AG08396 (cell line): ENCODE data around the gene ZNF497.

Experiments
- DNase-seq: peaks from one replicate; pipeline ENCODE4 v3.0.0; 2012; ENCODE audit warnings: low spot score, mixed read lengths

ZNF497 gene

DNA sequence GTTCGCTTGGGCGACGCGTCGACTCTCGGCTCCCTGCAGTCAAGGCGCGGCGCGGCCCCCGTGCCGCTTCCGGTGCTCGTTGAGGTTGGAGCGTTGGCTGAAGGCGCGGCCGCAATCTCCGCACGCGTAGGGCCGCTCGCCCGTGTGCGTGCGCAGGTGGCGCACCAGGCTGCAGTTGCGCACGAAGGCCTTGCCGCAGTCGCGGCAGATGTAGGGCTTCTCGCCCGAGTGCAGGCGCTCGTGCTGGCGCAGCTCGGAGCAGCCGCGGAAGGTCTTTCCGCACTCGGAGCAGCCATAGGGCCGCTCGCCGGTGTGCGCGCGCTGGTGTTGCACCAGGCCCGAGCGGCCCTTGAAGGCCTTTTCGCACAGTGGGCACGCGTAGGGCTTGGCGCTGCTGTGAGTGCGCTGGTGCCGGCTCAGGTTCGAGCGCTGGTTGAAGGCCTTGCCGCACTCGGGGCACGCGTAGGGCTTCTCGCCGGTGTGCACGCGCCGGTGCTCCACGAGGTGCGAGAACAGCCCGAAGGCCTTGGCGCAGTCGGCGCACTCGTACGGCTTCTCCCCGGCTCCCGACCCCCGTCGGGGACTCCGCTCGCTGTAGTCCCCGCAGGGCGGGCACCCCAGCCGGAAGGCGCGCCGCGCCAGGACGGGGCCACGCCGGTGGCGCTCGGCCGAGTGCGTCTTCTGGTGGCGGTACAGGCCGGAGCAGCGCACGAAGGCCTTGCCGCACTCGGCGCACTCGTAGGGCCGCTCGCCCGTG lies 5.3 kb upstream of the ZNF497 start:
- DNase-seq: no peak

DNA sequence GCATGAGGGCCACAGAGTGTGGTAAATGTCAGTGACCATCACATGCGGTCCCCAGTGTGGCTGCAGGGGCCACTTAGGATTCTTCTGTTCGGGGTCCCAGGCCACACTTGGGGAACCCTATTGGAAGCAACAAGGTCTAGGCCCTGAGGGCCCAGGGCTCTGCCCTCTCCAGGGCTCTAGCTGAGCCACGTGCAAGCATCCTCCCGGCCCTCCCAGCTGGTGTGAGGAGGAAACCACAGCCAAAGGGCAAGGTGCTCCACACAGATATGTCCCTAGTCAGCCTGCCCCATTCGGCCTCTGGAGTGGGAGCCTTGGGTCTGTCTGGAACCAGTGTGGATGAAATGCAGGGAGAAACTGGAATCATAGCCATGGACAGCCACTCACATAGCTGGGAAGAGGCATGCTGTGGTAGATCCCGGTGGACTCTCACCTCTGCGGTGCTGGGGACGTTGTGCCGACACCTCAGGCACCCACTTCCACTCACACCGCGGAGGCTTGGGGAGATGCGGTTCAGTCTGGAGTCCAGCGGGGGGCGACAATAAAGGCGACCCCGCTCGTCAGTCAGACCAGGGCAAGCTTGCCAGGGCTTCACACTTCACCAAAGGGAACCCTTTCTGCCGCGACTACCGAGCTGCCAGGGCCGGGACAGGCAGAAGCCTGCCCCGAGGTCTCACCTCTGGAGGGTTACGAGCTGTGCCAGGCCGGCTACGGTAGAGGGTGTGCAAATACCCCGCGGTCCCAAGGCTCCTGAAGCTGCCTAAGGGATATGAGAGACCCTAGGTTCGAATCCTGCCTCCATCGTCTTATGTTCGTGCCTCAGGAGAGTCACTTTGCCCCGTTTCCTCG lies 4.3 kb upstream of the ZNF497 start:
- DNase-seq: no peak

DNA sequence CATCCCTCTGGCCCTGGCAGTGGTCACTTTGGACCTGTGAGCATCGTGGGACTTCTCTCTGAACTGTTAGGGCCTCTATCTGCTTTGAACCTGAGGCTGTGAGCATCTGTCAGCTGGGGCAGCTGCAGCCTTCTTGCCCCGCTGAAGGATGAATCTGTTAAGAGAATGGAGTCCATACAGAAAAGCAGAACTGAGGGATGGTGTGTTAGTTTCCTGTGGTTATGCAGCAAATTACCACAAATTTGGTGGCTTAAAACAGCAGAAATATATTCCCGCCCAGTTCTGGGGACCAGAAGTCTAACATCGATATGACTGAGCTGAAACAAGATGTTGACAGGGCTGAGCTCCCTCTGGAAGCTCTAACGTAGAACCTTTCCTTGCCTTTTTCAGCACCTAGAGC lies 1.6 kb upstream of the ZNF497 start:
- no peak for DNase-seq

DNA sequence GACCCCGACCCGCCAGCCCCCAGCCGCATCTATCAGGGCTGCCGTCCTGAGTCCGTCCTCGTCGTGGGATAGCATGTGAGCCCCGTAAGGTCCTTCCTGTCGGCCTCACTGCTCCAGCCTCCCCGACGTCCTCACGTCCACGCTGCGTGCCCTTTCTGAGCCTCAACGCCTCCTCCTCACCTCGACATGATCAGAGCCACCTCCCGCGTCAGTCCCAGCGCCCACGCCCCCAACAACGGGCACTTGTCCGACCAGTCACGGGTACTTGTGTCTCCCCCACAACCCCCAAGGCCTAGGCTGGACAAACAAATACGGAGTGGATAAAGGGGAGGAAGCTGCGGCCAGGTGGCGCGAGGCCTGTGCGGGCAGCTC lies 665 bp downstream of the ZNF497 start:
- DNase-seq: peak; percentile 70

DNA sequence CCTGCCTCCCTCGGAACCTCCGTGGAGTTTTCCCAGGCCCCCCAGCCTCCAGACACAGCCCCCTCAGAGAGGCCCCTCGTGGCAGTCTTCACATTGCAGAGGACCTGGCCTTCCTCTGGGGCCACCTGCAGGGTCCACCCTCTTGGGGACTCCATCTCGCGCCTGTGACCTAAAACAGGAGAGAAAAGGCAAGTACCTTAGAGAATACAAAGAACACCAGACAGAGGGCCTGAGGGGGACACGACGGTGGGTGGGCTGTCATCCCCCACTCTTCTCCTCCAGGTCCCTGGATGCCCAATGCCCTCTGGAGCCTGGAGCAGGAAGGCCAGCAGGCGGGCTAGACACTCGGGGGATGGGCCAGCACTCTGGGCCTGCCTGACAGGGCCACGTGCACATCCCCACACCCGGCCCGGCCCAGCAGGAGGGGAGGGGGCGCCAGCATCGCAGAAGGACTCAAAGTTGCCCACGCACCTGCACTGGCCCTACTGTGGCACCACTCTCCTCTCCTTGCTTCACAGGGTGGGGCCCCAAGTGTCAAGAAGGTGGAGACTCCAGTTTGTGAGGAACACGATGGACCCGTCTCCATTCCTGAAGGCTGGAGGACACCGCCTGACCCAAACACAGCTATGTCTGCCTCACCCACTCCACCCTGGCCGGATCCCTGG lies 4.9 kb downstream of the ZNF497 start:
- no peak for DNase-seq

DNA sequence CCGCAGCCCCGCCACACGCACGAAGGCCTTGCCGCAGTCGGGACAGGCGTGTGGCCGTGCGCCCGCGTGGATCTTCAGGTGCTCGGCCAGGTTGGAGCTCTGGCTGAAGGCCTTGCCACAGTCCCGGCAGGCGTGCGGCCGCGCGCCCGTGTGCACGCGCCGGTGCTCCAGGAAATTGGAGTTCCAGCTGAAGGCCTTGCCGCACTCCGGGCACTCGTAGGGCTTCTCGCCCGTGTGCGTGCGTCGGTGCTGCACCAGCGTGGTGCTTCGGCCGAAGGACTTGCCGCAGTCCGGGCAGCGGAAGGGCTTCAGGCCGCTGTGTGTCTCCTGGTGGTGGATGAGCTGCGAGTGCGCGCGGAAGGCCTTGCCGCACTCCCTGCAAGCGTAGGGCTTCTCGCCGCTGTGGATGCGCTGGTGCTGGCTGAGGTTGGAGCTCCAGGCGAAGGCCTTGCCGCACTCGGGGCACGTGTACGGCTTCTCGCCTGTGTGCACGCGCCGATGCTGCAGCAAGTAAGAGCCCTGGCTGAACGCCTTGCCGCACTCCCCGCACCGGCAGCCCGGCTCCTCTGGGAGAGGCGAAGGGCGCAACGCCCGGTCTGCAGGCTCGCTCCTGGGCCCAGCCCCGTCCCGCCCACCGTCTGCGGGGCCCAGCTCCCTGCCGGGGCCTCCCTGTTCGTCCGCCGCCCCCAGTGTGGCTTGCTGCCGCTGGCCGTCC lies 5.6 kb downstream of the ZNF497 start:
- DNase-seq: no peak

DNA sequence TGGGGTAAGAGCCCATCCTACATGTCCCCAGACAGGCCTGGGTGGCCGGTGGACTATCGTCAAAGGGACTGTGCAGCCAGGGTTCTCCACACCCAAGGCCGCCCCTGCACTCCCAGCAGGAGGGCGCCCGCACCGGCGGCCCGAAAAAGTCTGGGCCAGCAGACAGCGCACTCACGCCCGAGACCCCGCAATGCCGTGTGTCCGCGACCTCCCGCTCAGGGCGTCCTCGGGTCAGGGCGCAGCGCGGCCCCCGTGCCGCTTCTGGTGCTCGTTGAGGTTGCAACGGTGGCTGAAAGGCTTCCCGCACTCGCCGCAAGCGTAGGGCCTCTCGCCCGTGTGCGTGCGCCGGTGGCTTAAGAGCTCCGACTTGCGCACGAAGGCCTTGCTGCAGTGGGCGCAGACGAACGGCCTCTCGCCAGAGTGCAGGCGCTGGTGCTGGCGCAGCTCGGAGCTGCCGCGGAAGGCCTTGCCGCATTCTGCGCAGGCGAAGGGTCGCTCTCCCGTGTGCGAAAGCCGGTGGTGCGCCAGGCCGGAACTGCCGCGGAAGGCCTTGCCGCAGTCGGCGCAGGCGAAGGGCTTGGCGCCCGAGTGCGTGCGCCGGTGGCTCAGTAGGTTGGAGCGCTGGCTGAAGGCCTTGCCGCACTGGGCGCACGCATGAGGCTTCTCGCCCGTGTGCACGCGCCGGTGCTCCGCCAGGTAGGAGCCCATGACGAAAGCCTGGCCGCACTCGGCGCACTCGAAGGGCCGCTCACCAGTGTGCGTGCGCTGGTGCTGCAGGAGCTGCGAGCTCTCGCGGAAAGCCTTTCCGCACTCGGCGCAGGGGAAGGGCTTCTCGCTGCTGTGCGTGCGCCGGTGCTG lies 6.4 kb downstream of the ZNF497 start:
- DNase-seq: peak; percentile 43

DNA sequence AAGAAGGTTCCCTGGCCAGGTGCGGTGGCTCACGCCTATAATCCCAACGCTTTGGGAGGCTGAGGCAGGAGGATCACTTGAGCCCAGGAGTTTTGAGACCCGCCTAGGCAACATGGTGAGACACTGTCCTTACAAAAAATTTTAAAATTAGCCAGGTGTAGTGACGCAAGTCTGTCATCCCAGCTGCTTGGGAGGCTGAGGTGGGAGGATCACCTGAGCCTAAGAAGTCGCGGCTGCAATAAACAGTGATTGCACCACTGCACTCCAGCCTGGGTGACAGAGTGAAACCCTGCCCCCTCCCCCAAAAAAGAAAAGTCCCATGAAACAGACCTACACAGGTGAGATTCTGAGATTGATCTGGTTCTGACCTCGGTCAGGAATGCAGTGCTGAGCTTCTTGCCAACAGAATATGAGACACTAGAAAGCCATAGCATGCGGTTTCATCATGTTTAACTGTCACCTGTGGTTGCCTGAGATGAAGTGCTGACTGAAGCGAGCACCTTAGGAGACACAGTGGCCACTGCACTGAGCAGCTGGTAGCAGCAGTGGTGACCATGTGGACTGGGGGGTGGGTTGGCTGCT lies 7.2 kb downstream of the ZNF497 start:
- no peak for DNase-seq

DNA sequence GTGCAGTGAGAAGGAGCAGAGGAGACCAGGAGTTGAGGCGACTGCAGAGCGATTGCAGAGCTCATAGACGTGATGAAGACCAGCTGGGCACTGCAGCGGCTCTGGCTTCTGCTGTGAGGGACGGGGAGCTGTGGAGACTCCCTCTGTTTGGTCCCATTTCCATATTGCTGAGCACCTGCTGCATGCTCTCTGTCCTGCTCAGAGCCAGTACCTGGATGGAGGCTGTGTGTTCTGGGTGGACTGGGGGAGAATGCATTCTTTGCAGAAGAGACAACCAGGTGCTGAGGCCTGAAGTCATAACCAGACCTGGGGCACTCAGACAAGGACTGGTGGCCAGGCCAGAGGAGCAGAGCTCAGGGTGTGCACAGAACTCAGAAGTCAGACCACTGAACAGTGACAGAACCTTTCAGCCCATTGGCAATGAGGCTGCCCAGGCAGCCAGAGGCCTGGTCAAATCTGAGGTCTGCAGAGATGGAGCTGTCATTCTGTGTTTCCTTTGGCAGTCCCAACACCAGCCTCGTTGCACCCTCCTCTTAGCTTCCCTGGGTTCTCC lies 8.0 kb downstream of the ZNF497 start:
- no peak for DNase-seq

DNA sequence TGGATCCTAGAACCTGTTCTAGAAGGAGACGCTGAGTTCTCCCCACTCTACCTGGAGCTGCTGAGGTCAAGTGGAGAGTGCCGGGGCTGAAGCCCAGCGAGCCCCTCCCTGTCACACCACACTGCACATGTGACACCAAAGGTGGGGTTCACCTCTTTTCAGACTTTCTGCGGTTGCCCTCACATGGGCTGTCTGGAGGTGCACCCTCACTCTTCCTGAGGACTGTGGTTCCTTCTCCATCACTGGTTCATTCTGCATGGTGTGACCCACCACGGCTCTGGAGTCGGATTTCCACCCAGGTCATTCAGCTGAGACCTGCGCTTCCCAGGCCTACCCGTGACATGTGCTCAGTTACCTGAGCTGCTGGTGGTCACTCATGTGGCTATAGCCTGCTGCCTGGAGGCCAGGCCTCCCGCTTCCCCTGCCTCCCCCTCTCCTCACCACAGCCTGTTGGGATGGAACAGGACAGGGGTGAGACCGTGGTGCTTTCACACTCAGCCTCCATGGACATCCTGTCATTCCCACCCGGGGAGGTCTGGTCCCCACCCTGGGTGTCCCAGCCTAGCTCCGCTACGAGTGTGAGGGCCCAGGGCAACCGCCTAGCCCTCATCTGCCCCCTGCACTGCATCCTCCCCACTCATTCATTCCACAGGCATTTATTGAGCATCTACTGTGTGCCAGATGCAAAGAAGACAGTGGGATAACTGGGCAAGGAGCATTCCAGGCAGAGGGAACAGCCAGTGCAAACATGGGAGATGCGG lies 8.7 kb downstream of the ZNF497 start:
- no peak for DNase-seq

DNA sequence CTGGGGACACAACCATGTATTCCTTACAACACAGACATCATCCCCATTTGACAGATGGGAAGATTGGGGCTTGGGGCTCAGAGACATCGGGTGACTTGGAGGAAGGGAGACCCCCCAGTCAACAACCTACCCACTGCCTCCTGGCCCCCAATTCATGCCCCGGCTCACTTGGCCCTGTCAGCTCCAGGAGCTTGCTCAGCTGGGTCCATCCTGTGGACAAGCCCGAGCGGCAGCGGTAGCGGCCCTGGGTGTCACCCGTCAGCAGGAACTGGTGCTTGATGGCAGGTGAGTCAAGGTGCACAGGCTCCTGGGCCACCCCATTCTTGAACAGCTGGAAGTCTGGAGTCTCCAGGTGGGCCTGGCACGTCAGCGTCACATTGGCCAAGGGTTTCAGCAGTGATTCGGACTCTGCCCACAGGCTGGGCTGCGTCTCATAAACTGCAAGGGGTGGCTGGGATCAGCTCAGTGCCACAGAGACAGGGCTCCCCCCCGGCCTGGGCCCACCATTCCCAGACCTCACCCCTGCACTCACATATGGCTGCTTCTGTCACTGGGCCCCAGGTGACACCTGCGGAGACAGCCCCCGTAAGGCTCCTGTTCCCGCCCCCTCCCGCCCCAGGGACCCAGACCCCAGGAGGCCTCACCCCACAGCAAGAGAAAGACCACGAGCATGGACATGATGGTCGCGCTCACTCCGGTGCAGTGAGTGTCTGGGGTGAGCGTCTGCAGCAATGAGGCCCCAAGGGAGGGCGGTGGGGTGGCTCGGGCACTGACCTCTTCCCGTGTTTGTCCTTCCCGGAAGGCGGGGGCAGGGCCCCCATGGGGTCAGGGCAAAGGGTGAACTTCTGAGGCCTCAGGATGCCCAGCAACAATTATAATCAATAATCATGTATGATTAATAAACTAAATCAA lies 9.5 kb downstream of the ZNF497 start, which contains the start of gene A1BG:
Gene A1BG, minus strand, starts transcription at position 733 of the 912 bp plus-strand sequence. Its CDS starts 55 bp downstream, at position 678.
- no peak for DNase-seq

DNA sequence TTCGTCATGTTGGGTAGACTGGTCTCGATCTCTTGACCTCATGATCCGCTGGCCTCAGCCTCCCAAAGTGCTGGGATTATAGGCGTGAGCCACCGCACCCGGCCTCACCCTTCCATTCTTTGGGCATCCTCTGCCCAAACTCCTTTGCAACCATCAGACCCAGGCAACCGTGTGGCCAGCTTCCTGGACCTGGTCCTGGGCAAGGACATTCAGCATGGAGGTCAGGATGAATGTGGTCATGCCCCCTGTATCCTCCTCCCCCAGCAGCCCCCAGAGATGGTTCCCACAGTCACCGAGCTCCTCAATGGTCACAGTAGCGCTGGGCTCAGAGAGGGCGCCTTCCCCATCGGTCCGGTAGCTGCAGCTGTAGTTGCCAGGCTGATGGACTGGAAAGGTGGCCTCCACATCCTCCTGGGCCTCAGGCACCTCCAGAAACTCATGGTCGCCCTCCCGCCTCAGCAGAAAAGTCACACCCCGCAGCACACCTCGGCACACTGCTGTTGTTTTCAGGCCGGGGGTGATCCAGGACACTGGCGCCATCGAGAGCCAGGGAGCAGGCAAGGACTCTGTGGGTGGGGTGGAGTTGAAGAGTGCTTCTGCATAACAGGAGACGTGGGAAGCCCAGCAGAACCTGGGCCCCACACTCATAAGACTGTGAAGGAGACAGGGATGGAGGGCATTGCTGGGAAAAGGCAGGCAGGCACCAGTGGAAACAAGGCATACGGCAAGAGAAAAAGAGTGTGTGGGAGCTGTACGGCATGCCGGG lies 10.4 kb downstream of the ZNF497 start:
- DNase-seq: no peak

DNA sequence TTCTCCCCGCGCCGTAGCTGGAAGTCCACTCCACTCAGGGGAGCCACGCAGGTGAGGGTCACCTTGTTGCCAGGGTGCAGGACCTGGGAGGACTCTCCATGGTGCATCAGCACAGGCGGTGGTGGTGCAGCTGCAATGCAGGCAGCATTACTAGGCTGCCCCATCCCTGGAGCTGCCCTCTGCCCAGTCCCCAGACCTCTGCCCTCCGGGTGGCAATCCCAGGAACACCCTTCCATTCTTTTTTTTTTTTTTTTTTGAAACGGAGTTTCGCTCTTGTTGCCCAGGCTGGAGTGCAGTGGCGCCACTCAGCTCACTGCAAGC lies 11.0 kb downstream of the ZNF497 start:
- no peak for DNase-seq

DNA sequence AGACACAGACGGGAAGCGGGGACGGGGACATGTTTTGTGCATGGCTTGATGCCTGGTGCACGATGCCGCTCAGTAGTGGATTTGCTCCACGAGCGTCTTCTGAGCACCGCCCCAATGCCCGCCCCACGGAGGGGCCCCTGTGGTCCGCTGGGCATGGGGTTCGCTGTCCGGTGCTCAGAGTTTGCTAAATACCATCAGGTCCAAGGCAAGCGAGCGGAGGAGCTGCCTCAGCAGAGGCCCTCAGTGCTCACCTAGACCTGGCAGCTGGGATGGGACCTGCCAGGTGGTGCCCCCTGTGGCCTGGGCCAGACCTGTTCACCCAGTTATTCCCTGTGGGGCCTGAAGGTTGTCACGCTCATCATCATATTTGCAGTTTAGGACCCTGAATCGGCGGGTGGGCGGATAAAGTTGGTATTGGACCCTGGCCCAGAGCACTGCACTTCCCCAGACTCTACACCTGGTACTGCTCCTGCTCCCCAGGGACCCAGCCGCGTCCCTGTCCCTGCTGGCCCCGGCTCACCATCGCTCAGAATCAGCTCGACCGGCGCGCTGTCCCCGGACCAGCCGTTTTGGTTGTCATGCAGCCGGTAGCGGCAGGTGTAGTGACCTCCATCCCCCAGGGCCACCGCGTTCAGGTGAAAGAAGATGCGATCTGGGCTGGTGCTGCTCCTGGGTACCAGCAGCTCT lies 11.5 kb downstream of the ZNF497 start:
- no peak for DNase-seq

DNA sequence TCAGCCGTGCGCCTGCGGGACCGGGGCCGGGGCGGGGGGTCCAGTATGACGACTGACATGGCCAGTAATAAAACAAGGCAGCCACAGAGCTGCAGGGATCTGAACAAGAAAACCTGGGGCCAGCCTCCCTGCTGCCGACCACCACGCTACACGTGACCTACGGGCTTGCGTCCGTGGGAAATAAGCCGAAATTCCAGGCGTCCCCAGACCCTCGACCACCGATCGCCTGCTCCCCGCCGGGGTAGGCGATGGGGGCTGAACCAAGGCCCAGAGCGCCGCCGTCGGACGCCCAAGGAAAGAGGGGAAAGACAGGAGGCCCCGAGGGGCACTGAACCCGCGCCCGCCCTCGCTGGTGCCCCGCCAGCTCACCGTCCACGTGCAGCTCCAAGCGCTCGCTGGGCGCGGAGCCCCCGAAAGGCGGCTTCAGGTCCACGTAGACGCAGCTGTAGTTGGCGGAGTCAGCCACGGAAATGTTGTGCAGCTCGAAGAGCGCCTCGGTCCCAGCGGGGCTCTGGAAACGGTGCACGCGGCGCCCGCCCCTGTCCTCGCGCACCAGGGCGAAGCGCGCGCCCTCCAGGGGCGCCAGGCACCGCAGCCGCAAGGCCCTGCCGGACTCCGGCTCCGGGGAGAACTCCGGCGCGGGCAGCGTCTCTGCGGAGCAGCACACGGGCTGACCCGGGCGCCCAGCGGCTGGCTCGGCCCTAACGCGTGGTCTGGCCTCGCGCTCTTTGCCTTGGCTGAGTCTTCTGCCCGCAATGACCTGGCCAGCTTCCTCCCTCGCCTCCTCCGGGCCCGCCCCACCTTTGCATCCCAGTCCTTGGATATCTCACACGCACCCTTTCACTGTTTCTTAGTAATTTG lies 12.3 kb downstream of the ZNF497 start:
- DNase-seq: no peak

DNA sequence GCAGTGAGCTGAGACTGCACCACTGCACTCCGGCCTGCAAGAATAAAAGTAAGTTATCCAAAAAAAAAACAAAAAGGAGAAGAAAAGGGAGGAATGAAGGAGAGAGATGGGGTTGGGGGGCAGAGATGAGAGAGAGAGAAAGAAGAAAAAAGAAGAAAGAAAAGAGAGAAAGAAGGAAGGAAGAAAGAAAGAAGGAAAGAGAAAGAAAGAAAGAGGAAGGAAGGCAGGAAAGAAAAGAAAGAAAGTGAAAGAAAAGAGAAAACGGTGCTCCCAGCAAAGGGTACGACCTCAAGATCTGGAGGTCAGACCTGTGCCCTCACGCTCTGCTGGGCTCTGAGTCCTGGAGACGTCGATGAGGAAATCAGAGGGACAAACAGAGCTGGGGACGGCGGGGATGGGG lies 13.0 kb downstream of the ZNF497 start:
- no peak for DNase-seq
